ENCODE results near the gene SLC22A16.

GRCh38 chr6:110434961-110435602 is 41.3 kb downstream of the SLC22A16 start:
- TF ChIP-seq CTCF (IDR thresholded peaks at IDR 0.05; ENCODE audit: low read depth, low read length) (no peak), MYC (IDR thresholded peaks at IDR 0.05; ENCODE audit: low read depth, low read length) (no peak), POLR2A (IDR thresholded peaks at IDR 0.05; ENCODE audit: extremely low read depth, insufficient read length) (no peak)

Measured in NB4 (cell line).